HCT116 (cell line): ENCODE measurements around the gene FAM221B.

ENCODE experiments used
- EZH2 ChIP-seq: fragments of 200-600 bp; sonication (generic); IDR thresholded peaks from 2 replicates; pipeline ENCODE4 v1.6.1; 2017; ENCODE audit warnings: antibody characterized with exemption, mixed run types
- FOSL1 ChIP-seq: IDR thresholded peaks from 2 replicates; pipeline ENCODE4 v1.6.1; 2012; ENCODE audit warnings: low read depth
- POLR2A ChIP-seq: IDR thresholded peaks from 2 replicates; pipeline ENCODE4 v1.7.0; 2011; ENCODE audit warnings: borderline replicate concordance; ENCODE audit not compliant: insufficient read depth, insufficient read length; ENCODE audit errors: extremely low read depth
- POLR2AphosphoS5 ChIP-seq: IDR thresholded peaks from 2 replicates; pipeline ENCODE4 v1.6.1; 2011; ENCODE audit warnings: mild to moderate bottlenecking, low read depth, low read length, moderate library complexity
- RAD21 ChIP-seq: IDR thresholded peaks from 2 replicates; pipeline ENCODE4 v1.6.1; 2012; ENCODE audit warnings: low read depth, mild to moderate bottlenecking
- TCF7L2 ChIP-seq: IDR thresholded peaks from 2 replicates; pipeline ENCODE4 v1.7.0; 2011; ENCODE audit warnings: borderline replicate concordance, inconsistent platforms; ENCODE audit not compliant: insufficient read depth, insufficient read length; ENCODE audit errors: extremely low read depth
- ZFX ChIP-seq: fragments of 450-650 bp; IDR thresholded peaks from 2 replicates; pipeline ENCODE4 v1.6.1; 2017
- TF ChIP-seq, protein P1 (sequence below): IDR thresholded peaks from 2 replicates; pipeline ENCODE4 v1.6.1; 2012; ENCODE audit warnings: low read depth
- TF ChIP-seq, protein P2 (sequence below): IDR thresholded peaks from 2 replicates; pipeline ENCODE4 v1.6.1; 2011; ENCODE audit warnings: mild to moderate bottlenecking, low read length, moderate library complexity; ENCODE audit not compliant: insufficient replicate concordance; ENCODE audit errors: extremely low read depth
- TF ChIP-seq, protein P3 (sequence below), 3 experiments: fragments of 200-600 bp in 1 of 3; sonication (generic) in 1 of 3; IDR thresholded peaks in 2 of 3; conservative IDR thresholded peaks in 1 of 3; 2 replicates each; pipeline ENCODE4 v1.5.1; 2012 to 2017; ENCODE audit warnings: low read depth in 2 of 3, low read length in 2 of 3, antibody characterized with exemption in 1 of 3, borderline replicate concordance in 1 of 3, control low read depth in 1 of 3, mild to moderate bottlenecking in 1 of 3, mixed read lengths in 1 of 3, mixed run types in 1 of 3, moderate library complexity in 1 of 3; ENCODE audit not compliant: insufficient read depth in 1 of 3
- TF ChIP-seq, protein P4 (sequence below): IDR thresholded peaks from 2 replicates; pipeline ENCODE4 v1.6.1; 2012

DNA sequence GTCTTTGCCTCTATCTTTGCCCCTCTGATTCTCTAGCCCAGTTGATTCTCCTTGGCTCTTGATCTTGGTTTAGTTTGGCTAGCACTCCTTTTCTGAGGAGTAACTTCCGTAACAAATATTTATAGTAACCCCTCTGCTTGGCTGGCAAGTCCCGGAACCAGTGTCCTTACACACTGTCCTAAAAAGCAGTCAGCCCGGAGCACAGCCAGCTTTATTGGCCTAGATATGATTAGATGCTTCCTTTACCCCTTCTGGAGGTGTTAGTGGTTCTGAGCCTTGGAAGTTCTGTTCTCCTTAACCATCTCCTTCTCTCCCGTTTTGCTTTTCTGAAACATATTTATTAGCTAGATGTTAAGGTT, 57.5 kb downstream of the FAM221B start:
- TF ChIP-seq, protein P1, sequence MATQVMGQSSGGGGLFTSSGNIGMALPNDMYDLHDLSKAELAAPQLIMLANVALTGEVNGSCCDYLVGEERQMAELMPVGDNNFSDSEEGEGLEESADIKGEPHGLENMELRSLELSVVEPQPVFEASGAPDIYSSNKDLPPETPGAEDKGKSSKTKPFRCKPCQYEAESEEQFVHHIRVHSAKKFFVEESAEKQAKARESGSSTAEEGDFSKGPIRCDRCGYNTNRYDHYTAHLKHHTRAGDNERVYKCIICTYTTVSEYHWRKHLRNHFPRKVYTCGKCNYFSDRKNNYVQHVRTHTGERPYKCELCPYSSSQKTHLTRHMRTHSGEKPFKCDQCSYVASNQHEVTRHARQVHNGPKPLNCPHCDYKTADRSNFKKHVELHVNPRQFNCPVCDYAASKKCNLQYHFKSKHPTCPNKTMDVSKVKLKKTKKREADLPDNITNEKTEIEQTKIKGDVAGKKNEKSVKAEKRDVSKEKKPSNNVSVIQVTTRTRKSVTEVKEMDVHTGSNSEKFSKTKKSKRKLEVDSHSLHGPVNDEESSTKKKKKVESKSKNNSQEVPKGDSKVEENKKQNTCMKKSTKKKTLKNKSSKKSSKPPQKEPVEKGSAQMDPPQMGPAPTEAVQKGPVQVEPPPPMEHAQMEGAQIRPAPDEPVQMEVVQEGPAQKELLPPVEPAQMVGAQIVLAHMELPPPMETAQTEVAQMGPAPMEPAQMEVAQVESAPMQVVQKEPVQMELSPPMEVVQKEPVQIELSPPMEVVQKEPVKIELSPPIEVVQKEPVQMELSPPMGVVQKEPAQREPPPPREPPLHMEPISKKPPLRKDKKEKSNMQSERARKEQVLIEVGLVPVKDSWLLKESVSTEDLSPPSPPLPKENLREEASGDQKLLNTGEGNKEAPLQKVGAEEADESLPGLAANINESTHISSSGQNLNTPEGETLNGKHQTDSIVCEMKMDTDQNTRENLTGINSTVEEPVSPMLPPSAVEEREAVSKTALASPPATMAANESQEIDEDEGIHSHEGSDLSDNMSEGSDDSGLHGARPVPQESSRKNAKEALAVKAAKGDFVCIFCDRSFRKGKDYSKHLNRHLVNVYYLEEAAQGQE: no peak
- TF ChIP-seq POLR2AphosphoS5: no peak
- TF ChIP-seq, protein P2, sequence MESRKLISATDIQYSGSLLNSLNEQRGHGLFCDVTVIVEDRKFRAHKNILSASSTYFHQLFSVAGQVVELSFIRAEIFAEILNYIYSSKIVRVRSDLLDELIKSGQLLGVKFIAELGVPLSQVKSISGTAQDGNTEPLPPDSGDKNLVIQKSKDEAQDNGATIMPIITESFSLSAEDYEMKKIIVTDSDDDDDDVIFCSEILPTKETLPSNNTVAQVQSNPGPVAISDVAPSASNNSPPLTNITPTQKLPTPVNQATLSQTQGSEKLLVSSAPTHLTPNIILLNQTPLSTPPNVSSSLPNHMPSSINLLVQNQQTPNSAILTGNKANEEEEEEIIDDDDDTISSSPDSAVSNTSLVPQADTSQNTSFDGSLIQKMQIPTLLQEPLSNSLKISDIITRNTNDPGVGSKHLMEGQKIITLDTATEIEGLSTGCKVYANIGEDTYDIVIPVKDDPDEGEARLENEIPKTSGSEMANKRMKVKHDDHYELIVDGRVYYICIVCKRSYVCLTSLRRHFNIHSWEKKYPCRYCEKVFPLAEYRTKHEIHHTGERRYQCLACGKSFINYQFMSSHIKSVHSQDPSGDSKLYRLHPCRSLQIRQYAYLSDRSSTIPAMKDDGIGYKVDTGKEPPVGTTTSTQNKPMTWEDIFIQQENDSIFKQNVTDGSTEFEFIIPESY: no peak
- no peak for TF ChIP-seq EZH2
- TF ChIP-seq POLR2A: no peak
- TF ChIP-seq ZFX: no peak
- TF ChIP-seq, protein P3, sequence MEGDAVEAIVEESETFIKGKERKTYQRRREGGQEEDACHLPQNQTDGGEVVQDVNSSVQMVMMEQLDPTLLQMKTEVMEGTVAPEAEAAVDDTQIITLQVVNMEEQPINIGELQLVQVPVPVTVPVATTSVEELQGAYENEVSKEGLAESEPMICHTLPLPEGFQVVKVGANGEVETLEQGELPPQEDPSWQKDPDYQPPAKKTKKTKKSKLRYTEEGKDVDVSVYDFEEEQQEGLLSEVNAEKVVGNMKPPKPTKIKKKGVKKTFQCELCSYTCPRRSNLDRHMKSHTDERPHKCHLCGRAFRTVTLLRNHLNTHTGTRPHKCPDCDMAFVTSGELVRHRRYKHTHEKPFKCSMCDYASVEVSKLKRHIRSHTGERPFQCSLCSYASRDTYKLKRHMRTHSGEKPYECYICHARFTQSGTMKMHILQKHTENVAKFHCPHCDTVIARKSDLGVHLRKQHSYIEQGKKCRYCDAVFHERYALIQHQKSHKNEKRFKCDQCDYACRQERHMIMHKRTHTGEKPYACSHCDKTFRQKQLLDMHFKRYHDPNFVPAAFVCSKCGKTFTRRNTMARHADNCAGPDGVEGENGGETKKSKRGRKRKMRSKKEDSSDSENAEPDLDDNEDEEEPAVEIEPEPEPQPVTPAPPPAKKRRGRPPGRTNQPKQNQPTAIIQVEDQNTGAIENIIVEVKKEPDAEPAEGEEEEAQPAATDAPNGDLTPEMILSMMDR (IDR thresholded peaks at IDR 0.05 in 2 of 3, conservative IDR thresholded peaks at IDR 0.05 in 1 of 3; ENCODE audit: borderline replicate concordance in 1 of 3, insufficient read depth in 1 of 3, low read depth in 2 of 3, low read length in 2 of 3): no peak
- TF ChIP-seq TCF7L2: no peak
- TF ChIP-seq, protein P4, sequence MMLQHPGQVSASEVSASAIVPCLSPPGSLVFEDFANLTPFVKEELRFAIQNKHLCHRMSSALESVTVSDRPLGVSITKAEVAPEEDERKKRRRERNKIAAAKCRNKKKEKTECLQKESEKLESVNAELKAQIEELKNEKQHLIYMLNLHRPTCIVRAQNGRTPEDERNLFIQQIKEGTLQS: no peak
- no peak for TF ChIP-seq RAD21
- no peak for TF ChIP-seq FOSL1
